HG03521 (cell line): ENCODE measurements around the gene TSHR.
"Not testable (repeated sequence)": the region's sequence is repeated elsewhere in the genome, so short reads cannot be mapped to it uniquely, and the experiment has no call there.

Experiments
- ATAC-seq: cut with Tn5 transposase; IDR thresholded peaks from one replicate; pipeline ENCODE4 v1.9.1; 2021; ENCODE audit warnings: mild to moderate bottlenecking, moderate library complexity; ENCODE audit not compliant: unreplicated experiment

The TSHR gene

GRCh38 chr14:80955416-80955941 lies at the start of gene TSHR:
Gene TSHR, plus strand, starts transcription at chr14:80955621. Its CDS starts 60 bp downstream, at chr14:80955681.
- ATAC-seq: no peak

GRCh38 chr14:80906336-80906735 lies 49.1 kb upstream of the TSHR start:
- no peak for ATAC-seq

GRCh38 chr14:80906946-80907345 lies 48.5 kb upstream of the TSHR start:
- ATAC-seq: no peak

- ATAC-seq: not testable (repeated sequence)
Measured at GRCh38 chr14:80912013-80912412, 43.4 kb upstream of the TSHR start.

- ATAC-seq: no peak
Measured at GRCh38 chr14:80919622-80920021, 35.8 kb upstream of the TSHR start.

- ATAC-seq: no peak
Measured at GRCh38 chr14:80923368-80923767, 32.1 kb upstream of the TSHR start.

GRCh38 chr14:80924365-80925103 lies 30.9 kb upstream of the TSHR start:
- ATAC-seq: no peak

- no peak for ATAC-seq
Measured at GRCh38 chr14:80926397-80927082, 28.9 kb upstream of the TSHR start.

- no peak for ATAC-seq
Measured at GRCh38 chr14:80927083-80927989, 28.1 kb upstream of the TSHR start.

- ATAC-seq: no peak
Measured at GRCh38 chr14:80930095-80930494, 25.3 kb upstream of the TSHR start.

GRCh38 chr14:80930836-80931389 lies 24.5 kb upstream of the TSHR start:
- peak; percentile 98 for ATAC-seq

- no peak for ATAC-seq
Measured at GRCh38 chr14:80933282-80933681, 22.1 kb upstream of the TSHR start.

GRCh38 chr14:80933686-80934085 lies 21.7 kb upstream of the TSHR start:
- ATAC-seq: no peak

GRCh38 chr14:80940146-80940545 lies 15.3 kb upstream of the TSHR start:
- ATAC-seq: no peak

GRCh38 chr14:80941241-80942185 lies 13.9 kb upstream of the TSHR start, which contains the start of gene CEP128:
Gene CEP128, minus strand, starts transcription at chr14:80941738.
- ATAC-seq: peak; percentile 97

GRCh38 chr14:80942191-80942600 lies 13.2 kb upstream of the TSHR start:
- peak; percentile 21 for ATAC-seq

GRCh38 chr14:80944861-80945617 lies 10.4 kb upstream of the TSHR start:
- ATAC-seq: no peak

GRCh38 chr14:80946187-80946586 lies 9.2 kb upstream of the TSHR start:
- ATAC-seq: no peak

GRCh38 chr14:80946797-80947196 lies 8.6 kb upstream of the TSHR start:
- no peak for ATAC-seq
